T47D (cell line): Measurements from ENCODE around the gene DIAPH1.

Experiments
- DNase-seq, 2 experiments: peaks; one replicate each; pipeline versions ENCODE4 v3.0.0 to v3.0.0-alpha.2; 2011 to 2012; ENCODE audit warnings: low read depth in 1 of 2, low spot score in 1 of 2
- JUND ChIP-seq: IDR thresholded peaks from 2 replicates; pipeline ENCODE4 v1.6.1; 2012; ENCODE audit warnings: low read depth
- in situ Hi-C: cut with HindIII; loops from 2 replicates; pipeline ENCODE4 v1.10.0; 2016; ENCODE audit warnings: low sequenced_read_pairs, low pct_unique_long_range_greater_than_20kb

The DIAPH1 gene

GRCh38 chr5:141491323-141492167 is 127.3 kb downstream of the DIAPH1 start:
- no peak for TF ChIP-seq JUND
- in situ Hi-C loops, result no loop called here
- DNase-seq, result no peak

- TF ChIP-seq JUND, result no peak
- DNase-seq, result no peak
- in situ Hi-C loops, result no loop called here
Observed at GRCh38 chr5:141490771-141491170, 128.0 kb downstream of the DIAPH1 start.

- no peak for DNase-seq
- TF ChIP-seq JUND, result no peak
- in situ Hi-C loops, result no loop called here
Observed at GRCh38 chr5:141490271-141490670, 128.5 kb downstream of the DIAPH1 start.

- in situ Hi-C loops, result no loop called here
- no peak for TF ChIP-seq JUND
Observed at GRCh38 chr5:141489841-141490240, 129.0 kb downstream of the DIAPH1 start.

GRCh38 chr5:141488591-141489561 is 129.9 kb downstream of the DIAPH1 start, which contains the start of gene PCDHGC5:
TSS of gene PCDHGC5 (plus strand) at chr5:141489081. CDS start at chr5:141489241, 160 bp downstream.
- no peak for TF ChIP-seq JUND
- no peak for DNase-seq
- in situ Hi-C loops, result no loop called here

More at GRCh38 chr5:141489841-141490240, 129.0 kb downstream of the DIAPH1 start:
- no peak for DNase-seq

GRCh38 chr5:141487131-141487530 is 131.7 kb downstream of the DIAPH1 start:
- in situ Hi-C loops, result no loop called here
- no peak for TF ChIP-seq JUND
- no peak for DNase-seq

- TF ChIP-seq JUND, result no peak
- in situ Hi-C loops, result no loop called here
- DNase-seq, result peak in 1 of 2 experiments; percentile 3
Observed at GRCh38 chr5:141486091-141486490, 132.7 kb downstream of the DIAPH1 start.

- in situ Hi-C loops, result no loop called here
- TF ChIP-seq JUND, result no peak
- DNase-seq, result peak in 1 of 2 experiments; percentile 0
Observed at GRCh38 chr5:141485321-141486055, 133.3 kb downstream of the DIAPH1 start.

GRCh38 chr5:141484641-141485311 is 134.0 kb downstream of the DIAPH1 start, which contains the start of gene PCDHGC4:
TSS of gene PCDHGC4 (plus strand) at chr5:141485030. CDS start at chr5:141485174, 144 bp downstream.
- TF ChIP-seq JUND, result no peak
- peak in 1 of 2 experiments; percentile 0 for DNase-seq
- in situ Hi-C loops, result no loop called here

GRCh38 chr5:141484310-141484640 is 134.5 kb downstream of the DIAPH1 start:
- in situ Hi-C loops, result no loop called here
- peak in 1 of 2 experiments; percentile 0 for DNase-seq
- no peak for TF ChIP-seq JUND

- in situ Hi-C loops, result no loop called here
- TF ChIP-seq JUND, result no peak
- peak in 1 of 2 experiments; percentile 11 for DNase-seq
Observed at GRCh38 chr5:141483902-141484301, 134.9 kb downstream of the DIAPH1 start.
